ENCODE data around the gene BEND6.

BEND6 gene, protein sequence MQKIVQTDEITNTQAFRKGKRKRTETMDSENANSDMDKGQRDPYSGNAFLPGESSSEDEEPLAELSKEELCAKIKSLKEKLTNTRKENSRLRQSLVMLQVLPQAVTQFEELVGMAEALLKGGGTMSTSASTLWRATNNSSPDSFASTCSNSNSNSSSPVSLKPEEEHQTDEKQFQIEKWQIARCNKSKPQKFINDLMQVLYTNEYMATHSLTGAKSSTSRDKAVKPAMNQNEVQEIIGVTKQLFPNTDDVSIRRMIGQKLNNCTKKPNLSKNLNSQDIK

DNA sequence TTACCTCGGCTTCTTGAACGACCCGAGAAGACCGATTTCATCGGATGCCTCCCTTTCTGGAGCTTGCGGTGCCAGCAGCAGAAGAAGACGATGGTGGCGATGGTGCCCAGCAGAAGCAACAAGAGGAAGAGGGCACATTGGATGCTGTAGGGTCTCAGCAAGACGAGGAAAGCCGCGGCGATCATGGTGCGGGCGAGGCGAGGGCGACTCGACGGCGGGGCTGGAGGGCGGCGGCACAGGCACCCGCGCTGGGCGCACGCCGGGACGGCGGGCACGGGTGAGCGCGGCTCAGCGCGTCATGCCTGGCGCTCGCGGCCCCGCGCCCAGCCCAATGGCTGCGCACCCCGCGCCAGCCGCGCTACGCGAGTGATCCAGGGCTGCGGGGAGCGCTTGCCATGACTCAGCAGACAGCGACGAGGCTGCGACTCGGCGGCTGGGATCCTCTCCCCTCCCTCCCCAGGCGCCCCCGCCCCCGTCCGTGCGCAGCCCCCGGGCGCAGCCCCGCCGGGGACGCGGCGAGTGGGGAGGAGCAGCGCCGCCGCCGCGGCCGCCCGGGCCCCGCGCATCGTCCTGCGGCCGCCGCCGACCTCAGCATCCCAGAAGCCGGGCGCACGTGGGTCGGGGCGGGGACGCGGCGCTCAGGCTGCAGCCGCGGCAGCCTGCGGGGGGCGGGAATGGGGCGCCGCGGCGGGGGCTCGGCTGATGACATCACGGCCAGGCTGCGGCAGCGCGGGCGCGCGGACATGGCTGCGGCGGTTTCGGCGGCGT lies at the start of gene BEND6:
TSS of gene BEND6 (plus strand) at position 705 of the 768 bp plus-strand sequence. CDS start 26,704 bp downstream, outside the sequence.
- H3K4me1 ChIP-seq (ENCODE audit: control insufficient read depth, low read length) = peaks cover 13% of the 10 kb centered on the region
- no peaks in the 10 kb centered on the region for H3K9me3 ChIP-seq (ENCODE audit: control insufficient read depth, insufficient read depth, low read length)
- H3K79me2 ChIP-seq (ENCODE audit: control insufficient read depth, low read length) = no peaks in the 10 kb centered on the region
- H3K36me3 ChIP-seq (ENCODE audit: control insufficient read depth, low read length) = no peaks in the 10 kb centered on the region
- peak within 1 kb of the TSS; percentile 73 for H3K4me3 ChIP-seq (ENCODE audit: low read length)
- H3F3A ChIP-seq (ENCODE audit: control insufficient read depth, insufficient read depth) = no peaks in the 10 kb centered on the region
- peaks cover 69% of the 10 kb centered on the region for H3K27me3 ChIP-seq (ENCODE audit: control insufficient read depth, low read length)
- H3K27ac ChIP-seq (ENCODE audit: low read depth, low read length) = no peak within 1 kb of the TSS
- TF ChIP-seq EZH2phosphoT487 (IDR thresholded peaks at IDR 0.05; ENCODE audit: borderline replicate concordance, low read length) = no peak
- TF ChIP-seq, protein P1, sequence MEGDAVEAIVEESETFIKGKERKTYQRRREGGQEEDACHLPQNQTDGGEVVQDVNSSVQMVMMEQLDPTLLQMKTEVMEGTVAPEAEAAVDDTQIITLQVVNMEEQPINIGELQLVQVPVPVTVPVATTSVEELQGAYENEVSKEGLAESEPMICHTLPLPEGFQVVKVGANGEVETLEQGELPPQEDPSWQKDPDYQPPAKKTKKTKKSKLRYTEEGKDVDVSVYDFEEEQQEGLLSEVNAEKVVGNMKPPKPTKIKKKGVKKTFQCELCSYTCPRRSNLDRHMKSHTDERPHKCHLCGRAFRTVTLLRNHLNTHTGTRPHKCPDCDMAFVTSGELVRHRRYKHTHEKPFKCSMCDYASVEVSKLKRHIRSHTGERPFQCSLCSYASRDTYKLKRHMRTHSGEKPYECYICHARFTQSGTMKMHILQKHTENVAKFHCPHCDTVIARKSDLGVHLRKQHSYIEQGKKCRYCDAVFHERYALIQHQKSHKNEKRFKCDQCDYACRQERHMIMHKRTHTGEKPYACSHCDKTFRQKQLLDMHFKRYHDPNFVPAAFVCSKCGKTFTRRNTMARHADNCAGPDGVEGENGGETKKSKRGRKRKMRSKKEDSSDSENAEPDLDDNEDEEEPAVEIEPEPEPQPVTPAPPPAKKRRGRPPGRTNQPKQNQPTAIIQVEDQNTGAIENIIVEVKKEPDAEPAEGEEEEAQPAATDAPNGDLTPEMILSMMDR (IDR thresholded peaks at IDR 0.05; ENCODE audit: low read depth, low read length, poor library complexity, severe bottlenecking) = no peak
- peak within 1 kb of the TSS; percentile 83 for H3K4me2 ChIP-seq (ENCODE audit: low read length)
- H3K9me2 ChIP-seq (replicated peaks; ENCODE audit: control insufficient read depth, low read length) = no peaks in the 10 kb centered on the region
- no peaks in the 10 kb centered on the region for H4K20me1 ChIP-seq (ENCODE audit: control insufficient read depth, insufficient read depth, low read depth, low read length)

DNA sequence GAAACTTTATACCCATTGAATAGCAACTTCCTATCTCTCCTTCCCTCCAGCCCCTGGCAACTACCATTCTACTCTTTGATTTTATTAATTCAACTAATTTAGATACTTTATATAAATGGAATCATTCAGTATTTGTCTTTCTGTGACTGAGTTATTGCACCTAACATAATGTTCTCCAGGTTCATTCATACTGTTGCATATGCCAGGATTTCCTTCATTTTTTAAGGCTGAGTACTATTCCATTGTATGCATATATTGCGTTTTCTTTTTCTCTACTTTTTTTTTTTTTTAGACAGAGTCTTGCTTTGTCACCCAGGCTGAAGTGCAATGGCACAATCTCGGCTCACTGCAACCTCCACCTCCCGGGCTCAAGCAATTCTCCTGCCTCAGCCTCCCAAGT lies 49.5 kb upstream of the BEND6 start:
- Histone ChIP-seq H3K27me3 (ENCODE audit: control insufficient read depth, low read length) (peaks cover 5% of the 10 kb centered on the region; the same call in 1 of the 2 replicates), H4K20me1 (ENCODE audit: control insufficient read depth, insufficient read depth, low read depth, low read length) (no peaks in the 10 kb centered on the region), H3K9me2 (replicated peaks; ENCODE audit: control insufficient read depth, low read length) (no peaks in the 10 kb centered on the region), H3K4me1 (ENCODE audit: control insufficient read depth, low read length) (no peaks in the 10 kb centered on the region), H3K4me2 (ENCODE audit: low read length) (no peak overlapping the region), H3K9me3 (ENCODE audit: control insufficient read depth, insufficient read depth, low read length) (no peaks in the 10 kb centered on the region), H3K27ac (ENCODE audit: low read depth, low read length) (no peak overlapping the region), H3K36me3 (ENCODE audit: control insufficient read depth, low read length) (no peaks in the 10 kb centered on the region), H3F3A (ENCODE audit: control insufficient read depth, insufficient read depth) (no peaks in the 10 kb centered on the region), H3K4me3 (ENCODE audit: low read length) (no peak overlapping the region), H3K79me2 (ENCODE audit: control insufficient read depth, low read length) (no peaks in the 10 kb centered on the region)
- TF ChIP-seq EZH2phosphoT487 (IDR thresholded peaks at IDR 0.05; ENCODE audit: borderline replicate concordance, low read length) = no peak
- TF ChIP-seq, protein P1 (IDR thresholded peaks at IDR 0.05; ENCODE audit: low read depth, low read length, poor library complexity, severe bottlenecking) = no peak

DNA sequence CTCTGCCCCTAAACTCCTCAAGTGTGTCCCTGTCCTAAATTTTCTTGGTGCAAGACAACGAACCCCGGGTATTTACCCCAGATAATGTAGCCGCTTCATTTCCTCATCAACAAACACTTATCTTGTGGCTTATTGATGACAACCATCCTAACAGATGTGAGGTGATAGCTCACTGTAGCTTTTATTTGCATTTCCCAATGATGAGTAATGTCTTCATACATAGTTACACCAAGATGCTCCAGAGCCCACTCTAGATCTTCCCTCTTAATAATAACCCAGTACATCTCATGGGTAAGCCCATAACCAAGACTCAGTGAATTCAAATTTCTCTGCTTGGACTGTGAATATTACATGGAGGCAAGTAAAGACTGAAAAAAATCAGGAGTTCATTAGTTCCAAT lies 48.2 kb upstream of the BEND6 start:
- H3K27me3 ChIP-seq (ENCODE audit: control insufficient read depth, low read length) = peaks cover 5% of the 10 kb centered on the region; the same call in 1 of the 2 replicates
- no peaks in the 10 kb centered on the region for H4K20me1 ChIP-seq (ENCODE audit: control insufficient read depth, insufficient read depth, low read depth, low read length)
- no peaks in the 10 kb centered on the region for H3K9me3 ChIP-seq (ENCODE audit: control insufficient read depth, insufficient read depth, low read length)
- H3K4me2 ChIP-seq (ENCODE audit: low read length) = no peak overlapping the region
- H3K9me2 ChIP-seq (replicated peaks; ENCODE audit: control insufficient read depth, low read length) = no peaks in the 10 kb centered on the region
- TF ChIP-seq EZH2phosphoT487 (IDR thresholded peaks at IDR 0.05; ENCODE audit: borderline replicate concordance, low read length) = no peak
- TF ChIP-seq, protein P1 (IDR thresholded peaks at IDR 0.05; ENCODE audit: low read depth, low read length, poor library complexity, severe bottlenecking) = no peak
- no peak overlapping the region for H3K4me3 ChIP-seq (ENCODE audit: low read length)
- no peaks in the 10 kb centered on the region for H3K4me1 ChIP-seq (ENCODE audit: control insufficient read depth, low read length)
- no peaks in the 10 kb centered on the region for H3K36me3 ChIP-seq (ENCODE audit: control insufficient read depth, low read length)
- no peaks in the 10 kb centered on the region for H3F3A ChIP-seq (ENCODE audit: control insufficient read depth, insufficient read depth)
- H3K27ac ChIP-seq (ENCODE audit: low read depth, low read length) = no peak overlapping the region
- no peaks in the 10 kb centered on the region for H3K79me2 ChIP-seq (ENCODE audit: control insufficient read depth, low read length)

Data from DOHH2 (cell line).